GM19455 (cell line): ENCODE measurements around the gene KMT5C.

Experiments
- ATAC-seq: cut with Tn5 transposase; IDR thresholded peaks from one replicate; pipeline ENCODE4 v1.9.1; 2021; ENCODE audit not compliant: unreplicated experiment

KMT5C gene

GRCh38 chr19:55346725-55347441 lies 7.2 kb downstream of the KMT5C start:
- no peak for ATAC-seq

- ATAC-seq = no peak
Observed at GRCh38 chr19:55347442-55348009, 7.8 kb downstream of the KMT5C start.

GRCh38 chr19:55348317-55349034 lies 8.8 kb downstream of the KMT5C start:
- no peak for ATAC-seq

GRCh38 chr19:55350620-55351315 lies 11.1 kb downstream of the KMT5C start:
- no peak for ATAC-seq

GRCh38 chr19:55352040-55352439 lies 12.4 kb downstream of the KMT5C start:
- ATAC-seq = no peak

GRCh38 chr19:55352549-55353145 lies 13.0 kb downstream of the KMT5C start:
- no peak for ATAC-seq

- ATAC-seq = no peak
Observed at GRCh38 chr19:55353356-55353802, 13.7 kb downstream of the KMT5C start.

- no peak for ATAC-seq
Observed at GRCh38 chr19:55353803-55354697, 14.4 kb downstream of the KMT5C start.

GRCh38 chr19:55354698-55355212 lies 15.1 kb downstream of the KMT5C start, which contains the start of gene COX6B2:
Gene COX6B2, minus strand, starts transcription at chr19:55354719. Its CDS starts 198 bp downstream, at chr19:55354521.
- no peak for ATAC-seq

GRCh38 chr19:55355213-55355821 lies 15.6 kb downstream of the KMT5C start:
- ATAC-seq = no peak

GRCh38 chr19:55358493-55358892 lies 18.8 kb downstream of the KMT5C start:
- no peak for ATAC-seq

- ATAC-seq = no peak
Observed at GRCh38 chr19:55358943-55359908, 19.6 kb downstream of the KMT5C start.

- no peak for ATAC-seq
Observed at GRCh38 chr19:55360902-55361301, 21.2 kb downstream of the KMT5C start.

- no peak for ATAC-seq
Observed at GRCh38 chr19:55362174-55362989, 22.7 kb downstream of the KMT5C start.

- ATAC-seq = no peak
Observed at GRCh38 chr19:55362990-55363716, 23.5 kb downstream of the KMT5C start, which contains the start of gene GARIN5B. Gene GARIN5B, minus strand, starts transcription at chr19:55363260. Its CDS starts 194 bp downstream, at chr19:55363066.

GRCh38 chr19:55365245-55365644 lies 25.6 kb downstream of the KMT5C start:
- no peak for ATAC-seq

GRCh38 chr19:55365964-55366363 lies 26.3 kb downstream of the KMT5C start:
- no peak for ATAC-seq
